CD4-positive, alpha-beta T cell treated with Interleukin-17A for 1 hour (primary cell): ENCODE results near the gene HPN.
A peak's percentile ranks its signal among the peaks of the same experiment; 100 is the strongest.
"Not testable (repeated sequence)": the region's sequence is repeated elsewhere in the genome, so short reads cannot be mapped to it uniquely, and the experiment has no call there.

Experiments
- DNase-seq: peaks from one replicate; pipeline ENCODE4 v3.0.0-alpha.2; 2020

HPN gene

GRCh38 chr19:35009424-35010415, 31.8 kb upstream of the HPN start:
- DNase-seq = no peak

- peak; percentile 61 for DNase-seq
Observed at GRCh38 chr19:35011091-35011689, 30.3 kb upstream of the HPN start.

GRCh38 chr19:35011737-35012682, 29.5 kb upstream of the HPN start:
- peak; percentile 42 for DNase-seq

GRCh38 chr19:35013041-35013819, 28.3 kb upstream of the HPN start:
- DNase-seq = peak; percentile 87

GRCh38 chr19:35013820-35014754, 27.4 kb upstream of the HPN start:
- peak; percentile 86 for DNase-seq

- DNase-seq = not testable (repeated sequence)
Observed at GRCh38 chr19:35014774-35015173, 26.7 kb upstream of the HPN start.

- DNase-seq = no peak
Observed at GRCh38 chr19:35015270-35015953, 26.1 kb upstream of the HPN start.

GRCh38 chr19:35015954-35016351, 25.6 kb upstream of the HPN start:
- no peak for DNase-seq

GRCh38 chr19:35017507-35017906, 24.0 kb upstream of the HPN start:
- DNase-seq = no peak

GRCh38 chr19:35018379-35018778, 23.1 kb upstream of the HPN start:
- DNase-seq = no peak

- DNase-seq = no peak
Observed at GRCh38 chr19:35019144-35019543, 22.4 kb upstream of the HPN start.

GRCh38 chr19:35021016-35021415, 20.5 kb upstream of the HPN start:
- no peak for DNase-seq

- DNase-seq = no peak
Observed at GRCh38 chr19:35021596-35021995, 19.9 kb upstream of the HPN start.

- DNase-seq = no peak
Observed at GRCh38 chr19:35022460-35022859, 19.1 kb upstream of the HPN start.

- no peak for DNase-seq
Observed at GRCh38 chr19:35023428-35023827, 18.1 kb upstream of the HPN start.

- no peak for DNase-seq
Observed at GRCh38 chr19:35024095-35024494, 17.4 kb upstream of the HPN start.

GRCh38 chr19:35025969-35026368, 15.6 kb upstream of the HPN start:
- DNase-seq = no peak

GRCh38 chr19:35026418-35026817, 15.1 kb upstream of the HPN start:
- DNase-seq = no peak

GRCh38 chr19:35027009-35027408, 14.5 kb upstream of the HPN start:
- DNase-seq = no peak

- no peak for DNase-seq
Observed at GRCh38 chr19:35027851-35028599, 13.5 kb upstream of the HPN start.
